Sigmoid colon (tissue), 3 donors: ENCODE data around the gene SQOR.

Source experiments
- POLR2A ChIP-seq, 2 donors: fragments of 450-650 bp; IDR thresholded peaks; one replicate each; pipeline ENCODE4 v1.6.1; 2016; ENCODE audit warnings: antibody characterized with exemption in 2 of 2, mild to moderate bottlenecking in 2 of 2, moderate library complexity in 2 of 2
- TF ChIP-seq, protein P1 (sequence below), 4 experiments: fragments of 450-650 bp in 3 of 4; fragments of 200-600 bp in 1 of 4; IDR thresholded peaks; one replicate each; pipeline ENCODE4 v1.5.1; 2016 to 2019; ENCODE audit warnings: antibody characterized with exemption in 4 of 4, mild to moderate bottlenecking in 3 of 4, moderate library complexity in 2 of 4

DNA sequence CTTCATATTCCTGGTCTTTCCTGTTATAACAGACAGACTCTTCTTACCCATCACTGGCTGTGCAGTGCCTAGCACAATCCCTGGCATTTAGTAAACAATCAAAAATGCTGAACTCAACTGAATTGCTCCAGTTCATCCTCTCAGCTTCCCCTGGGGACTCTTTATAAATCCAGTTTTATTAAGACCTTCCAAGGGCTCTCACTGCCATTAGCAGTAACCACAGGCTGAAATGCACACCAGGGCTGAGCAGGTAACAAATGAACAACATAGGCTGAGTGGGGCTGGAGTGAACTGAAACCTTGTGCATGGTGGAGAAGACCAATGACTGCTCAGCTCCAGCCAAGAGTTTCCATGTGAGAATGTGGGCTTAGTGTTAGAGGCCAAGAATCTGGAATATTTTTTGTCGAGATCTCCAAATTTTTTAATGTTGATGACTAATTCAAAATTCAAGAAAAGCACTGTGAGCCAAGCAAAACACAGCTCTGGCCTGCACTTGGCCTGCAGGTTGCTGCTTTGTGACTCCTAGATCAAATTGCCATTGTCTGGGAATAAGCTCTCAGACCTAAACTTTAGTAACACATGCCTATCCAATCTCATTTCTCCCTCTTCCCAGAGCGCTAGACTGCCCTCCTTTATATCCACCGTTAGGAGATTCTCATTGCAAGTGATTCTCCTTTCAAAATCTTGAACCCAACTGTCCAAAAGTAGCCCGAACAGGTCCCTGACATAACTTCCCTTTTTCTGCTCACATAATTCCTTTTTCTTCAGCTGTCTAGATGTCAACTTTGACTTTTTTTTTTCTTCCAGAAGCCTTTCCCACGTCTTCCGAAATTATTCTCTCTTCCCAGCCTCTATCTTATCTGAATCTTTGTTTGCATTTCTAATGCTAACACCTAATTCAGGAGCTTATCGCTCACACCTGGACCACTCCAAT, 7.4 kb downstream of the SQOR start:
- TF ChIP-seq, protein P1, sequence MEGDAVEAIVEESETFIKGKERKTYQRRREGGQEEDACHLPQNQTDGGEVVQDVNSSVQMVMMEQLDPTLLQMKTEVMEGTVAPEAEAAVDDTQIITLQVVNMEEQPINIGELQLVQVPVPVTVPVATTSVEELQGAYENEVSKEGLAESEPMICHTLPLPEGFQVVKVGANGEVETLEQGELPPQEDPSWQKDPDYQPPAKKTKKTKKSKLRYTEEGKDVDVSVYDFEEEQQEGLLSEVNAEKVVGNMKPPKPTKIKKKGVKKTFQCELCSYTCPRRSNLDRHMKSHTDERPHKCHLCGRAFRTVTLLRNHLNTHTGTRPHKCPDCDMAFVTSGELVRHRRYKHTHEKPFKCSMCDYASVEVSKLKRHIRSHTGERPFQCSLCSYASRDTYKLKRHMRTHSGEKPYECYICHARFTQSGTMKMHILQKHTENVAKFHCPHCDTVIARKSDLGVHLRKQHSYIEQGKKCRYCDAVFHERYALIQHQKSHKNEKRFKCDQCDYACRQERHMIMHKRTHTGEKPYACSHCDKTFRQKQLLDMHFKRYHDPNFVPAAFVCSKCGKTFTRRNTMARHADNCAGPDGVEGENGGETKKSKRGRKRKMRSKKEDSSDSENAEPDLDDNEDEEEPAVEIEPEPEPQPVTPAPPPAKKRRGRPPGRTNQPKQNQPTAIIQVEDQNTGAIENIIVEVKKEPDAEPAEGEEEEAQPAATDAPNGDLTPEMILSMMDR (IDR thresholded peaks at IDR 0.05) = no peak
- TF ChIP-seq POLR2A (IDR thresholded peaks at IDR 0.05) = no peak
